ENCODE results near the gene CD74. TPM values are rescaled to one million over a fixed set of nuclear protein-coding genes. Genes with fewer than 3 reads are reported as not detected.

CD74 gene
- total and polyA plus RNA-seq, 4 donors, result 176 to 327 (median 257) TPM

- peaks cover 0 to 47% (median 22%) of the 10 kb centered on the region in 4 donors for H3K36me3 ChIP-seq (ENCODE audit: control insufficient read depth in 4 of 4, insufficient read depth in 3 of 4, low read depth in 1 of 4, low read length in 3 of 4)
- H3K9ac ChIP-seq (ENCODE audit: low read depth in 1 of 2, low read length in 2 of 2), result no peak overlapping the region
- no peaks in the 10 kb centered on the region for H3K27me3 ChIP-seq (ENCODE audit: control insufficient read depth in 4 of 4, insufficient read depth in 4 of 4, low read length in 3 of 4)
- H3K9me3 ChIP-seq (ENCODE audit: control insufficient read depth in 4 of 4, low read length in 3 of 4), result no peaks in the 10 kb centered on the region
- no peak for DNase-seq (ENCODE audit: low spot score)
- no peak overlapping the region for H3K4me3 ChIP-seq (ENCODE audit: low read depth in 1 of 3, low read length in 3 of 3)
- no peaks in the 10 kb centered on the region for H3K4me1 ChIP-seq (ENCODE audit: control insufficient read depth in 4 of 4, insufficient read depth in 4 of 4, low read length in 3 of 4)
- TF ChIP-seq HNF4A (conservative IDR thresholded peaks at IDR 0.05) (no peak), FOXA1 (IDR thresholded peaks at IDR 0.05) (no peak), RAD21 (IDR thresholded peaks at IDR 0.05) (no peak), REST (IDR thresholded peaks at IDR 0.05) (no peak), CTCF (IDR thresholded peaks at IDR 0.05; ENCODE audit: low read depth, low read length, missing input control) (no peak), ZBTB33 (IDR thresholded peaks at IDR 0.05) (no peak), EGR1 (IDR thresholded peaks at IDR 0.05; ENCODE audit: low read depth in 2 of 2) (no peak), YY1 (IDR thresholded peaks at IDR 0.05) (no peak)
- no peak overlapping the region for H3K27ac ChIP-seq (ENCODE audit: low read depth in 1 of 2, low read length in 2 of 2)
- 77% methylated on average over 3 of the region's 3 CpGs for whole genome bisulfite sequencing
Observed at GRCh38 chr5:150401076-150401375, 11.7 kb downstream of the CD74 start.

- Histone ChIP-seq H3K4me1 (ENCODE audit: control insufficient read depth in 4 of 4, insufficient read depth in 4 of 4, low read length in 3 of 4) (no peaks in the 10 kb centered on the region), H3K27me3 (ENCODE audit: control insufficient read depth in 4 of 4, insufficient read depth in 4 of 4, low read length in 3 of 4) (no peaks in the 10 kb centered on the region), H3K4me3 (ENCODE audit: low read depth in 1 of 3, low read length in 3 of 3) (no peak overlapping the region), H3K9ac (ENCODE audit: low read depth in 1 of 2, low read length in 2 of 2) (no peak overlapping the region), H3K9me3 (ENCODE audit: control insufficient read depth in 4 of 4, low read length in 3 of 4) (no peaks in the 10 kb centered on the region), H3K36me3 (ENCODE audit: control insufficient read depth in 4 of 4, insufficient read depth in 3 of 4, low read depth in 1 of 4, low read length in 3 of 4) (peaks cover 0 to 48% (median 25%) of the 10 kb centered on the region in 4 donors), H3K27ac (ENCODE audit: low read depth in 1 of 2, low read length in 2 of 2) (no peak overlapping the region)
- DNase-seq (ENCODE audit: low spot score), result no peak
- 92% methylated on average over 12 of the region's 12 CpGs for WGBS
- TF ChIP-seq HNF4A (conservative IDR thresholded peaks at IDR 0.05) (no peak), TAF1 (conservative IDR thresholded peaks at IDR 0.05) (no peak), GABPA (IDR thresholded peaks at IDR 0.05 in 1 of 2, conservative IDR thresholded peaks at IDR 0.05 in 1 of 2) (no peak), EGR1 (IDR thresholded peaks at IDR 0.05; ENCODE audit: low read depth in 2 of 2) (no peak), RXRA (IDR thresholded peaks at IDR 0.05) (no peak), REST (IDR thresholded peaks at IDR 0.05) (no peak), MAX (IDR thresholded peaks at IDR 0.05) (no peak), RAD21 (IDR thresholded peaks at IDR 0.05) (no peak), HNF4G (IDR thresholded peaks at IDR 0.05) (no peak), ZBTB33 (IDR thresholded peaks at IDR 0.05) (no peak), FOXA1 (IDR thresholded peaks at IDR 0.05) (no peak), ATF3 (IDR thresholded peaks at IDR 0.05) (no peak), JUND (IDR thresholded peaks at IDR 0.05) (no peak), YY1 (IDR thresholded peaks at IDR 0.05) (no peak), SP1 (IDR thresholded peaks at IDR 0.05) (no peak)
Observed at GRCh38 chr5:150400316-150401075, 12.2 kb downstream of the CD74 start.
